A549 (cell line): ENCODE results near the gene APCDD1L.

ENCODE experiments used
- BHLHE40 ChIP-seq: IDR thresholded peaks from 2 replicates; pipeline ENCODE4 v1.6.1; 2012; ENCODE audit warnings: low read depth, low read length, inconsistent platforms
- CTCF ChIP-seq: fragments of >200 bp; sonication (Bioruptor Twin); formaldehyde crosslinking; IDR thresholded peaks from 3 replicates; pipeline ENCODE4 v1.5.1; 2016
- ELK1 ChIP-seq: fragments of 150-350 bp; IDR thresholded peaks from 2 replicates; pipeline ENCODE4 v1.6.1; 2014; ENCODE audit warnings: low read depth, mild to moderate bottlenecking, low read length
- EP300 ChIP-seq, 2 experiments: fragments of >200 bp; sonication (Bioruptor Twin); formaldehyde crosslinking; IDR thresholded peaks; 2 replicates in 1 of 2; 3 replicates in 1 of 2; pipeline ENCODE4 v1.6.1; 2016 to 2017
- JUN ChIP-seq, 2 experiments: fragments of >200 bp; sonication (Bioruptor Twin); formaldehyde crosslinking; IDR thresholded peaks; 2 replicates in 1 of 2; 3 replicates in 1 of 2; pipeline ENCODE4 v1.6.1; 2016 to 2017
- KDM5A ChIP-seq: fragments of 200-600 bp; sonication (generic); IDR thresholded peaks from 2 replicates; pipeline ENCODE4 v1.6.1; 2016; ENCODE audit warnings: antibody characterized with exemption, mild to moderate bottlenecking
- MAFK ChIP-seq: fragments of 450-650 bp; IDR thresholded peaks from 2 replicates; pipeline ENCODE4 v1.6.1; 2014; ENCODE audit not compliant: partially characterized antibody
- MAZ ChIP-seq: fragments of 150-350 bp; IDR thresholded peaks from 2 replicates; pipeline ENCODE4 v1.6.1; 2014; ENCODE audit warnings: antibody characterized with exemption, low read depth, low read length, borderline replicate concordance
- PBX3 ChIP-seq: IDR thresholded peaks from 2 replicates; pipeline ENCODE4 v1.6.1; 2012
- POLR2A ChIP-seq: IDR thresholded peaks from 2 replicates; pipeline ENCODE4 v1.6.1; 2012; ENCODE audit warnings: mild to moderate bottlenecking, low read length
- POLR2AphosphoS2 ChIP-seq: conservative IDR thresholded peaks from 2 replicates; pipeline ENCODE4 v1.6.1; 2012; ENCODE audit warnings: low read length, improper control_type of control experiment, inconsistent platforms
- RAD21 ChIP-seq, 2 experiments: fragments of >200 bp in 1 of 2; sonication (Bioruptor Twin) in 1 of 2; formaldehyde crosslinking in 1 of 2; IDR thresholded peaks in 1 of 2; conservative IDR thresholded peaks in 1 of 2; 2 replicates in 1 of 2; 3 replicates in 1 of 2; pipeline ENCODE4 v1.6.1; 2012 to 2018; ENCODE audit warnings: inconsistent platforms in 1 of 2
- RCOR1 ChIP-seq: fragments of 150-350 bp; IDR thresholded peaks from 2 replicates; pipeline ENCODE4 v1.6.1; 2014; ENCODE audit warnings: antibody characterized with exemption, low read length, low read depth
- REST ChIP-seq: fragments of 200-600 bp; sonication (generic); IDR thresholded peaks from 2 replicates; pipeline ENCODE4 v1.6.1; 2016; ENCODE audit warnings: antibody characterized with exemption, mild to moderate bottlenecking, moderate library complexity

GRCh38 chr20:58521763-58522162, 6.6 kb upstream of the APCDD1L start:
- no peak for TF ChIP-seq CTCF
- TF ChIP-seq PBX3: no peak
- TF ChIP-seq MAZ: no peak
- no peak for TF ChIP-seq POLR2A
- TF ChIP-seq ELK1: no peak
- TF ChIP-seq KDM5A: no peak
- no peak for TF ChIP-seq RCOR1
- TF ChIP-seq BHLHE40: no peak
- no peak for TF ChIP-seq JUN (IDR thresholded peaks at IDR 0.05)
- no peak for TF ChIP-seq POLR2AphosphoS2
- no peak for TF ChIP-seq RAD21 (conservative IDR thresholded peaks at IDR 0.05 in 1 of 2, IDR thresholded peaks at IDR 0.05 in 1 of 2)
- no peak for TF ChIP-seq REST
- no peak for TF ChIP-seq EP300 (IDR thresholded peaks at IDR 0.05)
- no peak for TF ChIP-seq MAFK
